Activated T-cell treated with anti-CD3 and anti-CD28 coated beads, Interleukin-2, amount 50 U/mL, for 4 hours (primary cell): ENCODE measurements around the gene MAGI3. TPM values are rescaled to one million over a fixed set of nuclear protein-coding genes. Genes with fewer than 3 reads are reported as not detected.

Experiments used
- ATAC-seq, 2 donors: fragments of 200-7000 bp; cut with Tn5 transposase; one replicate each; pipeline ENCODE4 v1.10.0; 2021
- DNase-seq: peaks from one replicate; pipeline ENCODE4 v3.0.0-alpha.2; 2020
- H3K27me3 Mint-ChIP-seq: one replicate; pipeline ENCODE4 v1.8.0; 2021; ENCODE audit warnings: low read depth, mixed read lengths
- H3K36me3 Mint-ChIP-seq: one replicate; pipeline ENCODE4 v1.8.0; 2022; ENCODE audit warnings: mixed read lengths; ENCODE audit not compliant: insufficient read depth
- H3K4me1 Mint-ChIP-seq: one replicate; pipeline ENCODE4 v1.8.0; 2021; ENCODE audit warnings: low read depth, mixed read lengths
- H3K4me3 Mint-ChIP-seq: one replicate; pipeline ENCODE4 v1.8.0; 2021; ENCODE audit warnings: mild to moderate bottlenecking, moderate library complexity, mixed read lengths
- H3K9me3 Mint-ChIP-seq: one replicate; pipeline ENCODE4 v1.8.0; 2021; ENCODE audit warnings: mixed read lengths
- total RNA-seq, 3 donors: library from RNA; stranded (reverse); gene quantifications; one replicate each; pipeline ENCODE4 v1.2.1, GENCODE V29; 2021

MAGI3 gene
- total RNA-seq, 3 donors from 2014 or later, result 2.3 to 2.5 (median 2.5) TPM

GRCh38 chr1:113630340-113631327 is 240.3 kb downstream of the MAGI3 start:
- Mint-ChIP-seq H3K4me1 (no peaks in the 10 kb centered on the region), H3K9me3 (peaks cover 28% of the 10 kb centered on the region), H3K27me3 (no peaks in the 10 kb centered on the region), H3K4me3 (no peak overlapping the region), H3K36me3 (peaks cover 26% of the 10 kb centered on the region)
- DNase-seq, result no peak
- ATAC-seq, result no peak

GRCh38 chr1:113641396-113641795 is 251.1 kb downstream of the MAGI3 start:
- no peaks in the 10 kb centered on the region for H3K4me1 Mint-ChIP-seq
- no peaks in the 10 kb centered on the region for H3K9me3 Mint-ChIP-seq
- ATAC-seq (no peak), DNase-seq (no peak)
- no peaks in the 10 kb centered on the region for H3K27me3 Mint-ChIP-seq
- H3K4me3 Mint-ChIP-seq, result no peak overlapping the region
- H3K36me3 Mint-ChIP-seq, result peaks cover 9% of the 10 kb centered on the region

GRCh38 chr1:113647164-113647563 is 256.8 kb downstream of the MAGI3 start:
- Mint-ChIP-seq H3K9me3 (no peaks in the 10 kb centered on the region), H3K4me1 (no peaks in the 10 kb centered on the region), H3K36me3 (peaks cover 13% of the 10 kb centered on the region), H3K27me3 (no peaks in the 10 kb centered on the region), H3K4me3 (no peak overlapping the region)
- DNase-seq, result no peak
- no peak for ATAC-seq

- no peak overlapping the region for H3K4me3 Mint-ChIP-seq
- H3K4me1 Mint-ChIP-seq, result no peaks in the 10 kb centered on the region
- peaks cover 9% of the 10 kb centered on the region for H3K36me3 Mint-ChIP-seq
- DNase-seq (no peak), ATAC-seq (no peak)
- H3K9me3 Mint-ChIP-seq, result no peaks in the 10 kb centered on the region
- H3K27me3 Mint-ChIP-seq, result no peaks in the 10 kb centered on the region
Measured at GRCh38 chr1:113648478-113648877, 258.2 kb downstream of the MAGI3 start.

- ATAC-seq, result no peak
Measured at GRCh38 chr1:113652771-113653170, 262.5 kb downstream of the MAGI3 start.

GRCh38 chr1:113653741-113654140 is 263.4 kb downstream of the MAGI3 start:
- Mint-ChIP-seq H3K9me3 (no peaks in the 10 kb centered on the region), H3K4me1 (no peaks in the 10 kb centered on the region), H3K27me3 (no peaks in the 10 kb centered on the region), H3K36me3 (no peaks in the 10 kb centered on the region), H3K4me3 (no peak overlapping the region)
- no peak for ATAC-seq
- no peak for DNase-seq

More at GRCh38 chr1:113652771-113653170, 262.5 kb downstream of the MAGI3 start:
- no peaks in the 10 kb centered on the region for H3K4me1 Mint-ChIP-seq
- H3K9me3 Mint-ChIP-seq, result no peaks in the 10 kb centered on the region
- H3K4me3 Mint-ChIP-seq, result no peak overlapping the region
- no peak for DNase-seq
- H3K27me3 Mint-ChIP-seq, result no peaks in the 10 kb centered on the region
- H3K36me3 Mint-ChIP-seq, result no peaks in the 10 kb centered on the region

GRCh38 chr1:113654883-113655282 is 264.6 kb downstream of the MAGI3 start:
- no peaks in the 10 kb centered on the region for H3K27me3 Mint-ChIP-seq
- H3K9me3 Mint-ChIP-seq, result no peaks in the 10 kb centered on the region
- H3K4me1 Mint-ChIP-seq, result no peaks in the 10 kb centered on the region
- no peak overlapping the region for H3K4me3 Mint-ChIP-seq
- ATAC-seq (no peak), DNase-seq (no peak)
- no peaks in the 10 kb centered on the region for H3K36me3 Mint-ChIP-seq

- Mint-ChIP-seq H3K9me3 (no peaks in the 10 kb centered on the region), H3K36me3 (peaks cover 1% of the 10 kb centered on the region), H3K4me1 (no peaks in the 10 kb centered on the region), H3K4me3 (no peak overlapping the region), H3K27me3 (no peaks in the 10 kb centered on the region)
- DNase-seq (no peak), ATAC-seq (no peak)
Measured at GRCh38 chr1:113657126-113657525, 266.8 kb downstream of the MAGI3 start.

GRCh38 chr1:113657556-113658063 is 267.3 kb downstream of the MAGI3 start:
- Mint-ChIP-seq H3K4me1 (no peaks in the 10 kb centered on the region), H3K36me3 (peaks cover 1% of the 10 kb centered on the region), H3K27me3 (no peaks in the 10 kb centered on the region), H3K9me3 (no peaks in the 10 kb centered on the region), H3K4me3 (no peak overlapping the region)
- DNase-seq (no peak), ATAC-seq (no peak)

- Mint-ChIP-seq H3K4me3 (no peak overlapping the region), H3K36me3 (peaks cover 3% of the 10 kb centered on the region), H3K4me1 (no peaks in the 10 kb centered on the region), H3K27me3 (no peaks in the 10 kb centered on the region), H3K9me3 (no peaks in the 10 kb centered on the region)
- ATAC-seq (no peak), DNase-seq (no peak)
Measured at GRCh38 chr1:113659035-113659434, 268.7 kb downstream of the MAGI3 start.

- no peaks in the 10 kb centered on the region for H3K4me1 Mint-ChIP-seq
- no peak overlapping the region for H3K4me3 Mint-ChIP-seq
Measured at GRCh38 chr1:113659556-113659955, 269.2 kb downstream of the MAGI3 start.

GRCh38 chr1:113660088-113660487 is 269.8 kb downstream of the MAGI3 start:
- no peaks in the 10 kb centered on the region for H3K4me1 Mint-ChIP-seq
- H3K4me3 Mint-ChIP-seq, result no peak overlapping the region
- no peaks in the 10 kb centered on the region for H3K9me3 Mint-ChIP-seq
- no peaks in the 10 kb centered on the region for H3K27me3 Mint-ChIP-seq
- peaks cover 5% of the 10 kb centered on the region for H3K36me3 Mint-ChIP-seq
- DNase-seq (no peak), ATAC-seq (no peak)

More at GRCh38 chr1:113659556-113659955, 269.2 kb downstream of the MAGI3 start:
- Mint-ChIP-seq H3K9me3 (no peaks in the 10 kb centered on the region), H3K27me3 (no peaks in the 10 kb centered on the region), H3K36me3 (peaks cover 5% of the 10 kb centered on the region)
- ATAC-seq, result no peak
- DNase-seq, result no peak

GRCh38 chr1:113662101-113662500 is 271.8 kb downstream of the MAGI3 start:
- Mint-ChIP-seq H3K36me3 (peaks cover 9% of the 10 kb centered on the region), H3K27me3 (no peaks in the 10 kb centered on the region), H3K4me3 (no peak overlapping the region), H3K4me1 (no peaks in the 10 kb centered on the region), H3K9me3 (no peaks in the 10 kb centered on the region)
- ATAC-seq (no peak), DNase-seq (no peak)

GRCh38 chr1:113663165-113663951 is 273.0 kb downstream of the MAGI3 start:
- no peaks in the 10 kb centered on the region for H3K27me3 Mint-ChIP-seq
- no peak overlapping the region for H3K4me3 Mint-ChIP-seq
- H3K36me3 Mint-ChIP-seq, result peaks cover 9% of the 10 kb centered on the region
- DNase-seq (no peak), ATAC-seq (no peak)
- H3K9me3 Mint-ChIP-seq, result no peaks in the 10 kb centered on the region
- H3K4me1 Mint-ChIP-seq, result no peaks in the 10 kb centered on the region
